GM12878 (cell line): Measurements from ENCODE around the gene SIX1. TPM values are rescaled to one million over a fixed set of nuclear protein-coding genes. Genes with fewer than 3 reads are reported as not detected.

Experiments
- ATAC-seq: fragments of 200-7000 bp; cut with Tn5 transposase; 3 replicates; pipeline ENCODE4 v1.9.1; 2020; ENCODE audit warnings: mild to moderate bottlenecking, moderate library complexity
- BruUV-seq: library from RNA; stranded (reverse); fragments of 400-500 nt; replicated peaks from 2 replicates; lab custom pipeline; 2021; lab: Mats Ljungman, UMichigan
- CTCF ChIA-PET: fragments of 300-600 bp; sonication (Branson Sonifier 250); formaldehyde crosslinking; extraction: SDS; loops from one replicate; lab custom pipeline; 2021; ENCODE audit warnings: inconsistent platforms; lab: Yijun Ruan, JAX
- POLR2A ChIA-PET: fragments of 350-600 bp; formaldehyde crosslinking; extraction: SDS; loops from one replicate; lab custom pipeline; 2021; ENCODE audit warnings: inconsistent platforms; lab: Charles Lee
- RAD21 ChIA-PET: fragments of 300-600 bp; sonication (Branson Sonifier 250); formaldehyde crosslinking; loops from one replicate; lab custom pipeline; 2023; ENCODE audit warnings: antibody characterized with exemption; ENCODE audit not compliant: unreplicated experiment; lab: Charles Lee
- SMC1A ChIA-PET: fragments of 300-600 bp; sonication (Branson Sonifier 250); formaldehyde crosslinking; loops from one replicate; lab custom pipeline; 2023; ENCODE audit not compliant: unreplicated experiment, uncharacterized antibody; lab: Charles Lee
- DNase-seq: peaks from one replicate; pipeline ENCODE4 v3.0.0-alpha.2; 2011; ENCODE audit warnings: low read depth, low spot score
- FAIRE-seq: peaks from 3 replicates; lab custom pipeline; 2011; peaks lifted over from hg19 to GRCh38; lab: Jason Lieb, UNC
- H2AFZ ChIP-seq: 2 replicates; pipeline ENCODE4 v1.6.0; 2011; ENCODE audit warnings: low read depth, low read length, control low read depth; ENCODE audit not compliant: control insufficient read depth
- H3K27ac ChIP-seq: 2 replicates; pipeline ENCODE4 v1.5.1; 2011; ENCODE audit warnings: control low read depth; ENCODE audit not compliant: control insufficient read depth, insufficient read depth
- H3K27me3 ChIP-seq, 2 experiments: replicated peaks in 1 of 2; 2 replicates each; pipeline versions ENCODE4 v1.6.0 to v1.6.1; 2011; ENCODE audit warnings: low read length in 1 of 2; ENCODE audit not compliant: control insufficient read depth in 2 of 2, insufficient read depth in 2 of 2
- H3K36me3 ChIP-seq, 2 experiments: 2 replicates each; pipeline ENCODE4 v1.5.1; 2011; ENCODE audit warnings: low read length in 1 of 2; ENCODE audit not compliant: control insufficient read depth in 2 of 2, insufficient read depth in 2 of 2
- H3K4me1 ChIP-seq: 2 replicates; pipeline ENCODE4 v1.6.1; 2011; ENCODE audit warnings: mild to moderate bottlenecking, low read length, moderate library complexity, mixed read lengths; ENCODE audit not compliant: control insufficient read depth, insufficient read depth
- H3K4me2 ChIP-seq: 2 replicates; pipeline ENCODE4 v1.6.0; 2011; ENCODE audit warnings: control low read depth; ENCODE audit not compliant: control insufficient read depth, insufficient read depth
- H3K4me3 ChIP-seq: fragments of 200-600 bp; sonication (generic); 2 replicates; pipeline ENCODE4 v1.5.1; 2016
- H3K79me2 ChIP-seq: 2 replicates; pipeline ENCODE4 v1.6.0; 2011; ENCODE audit warnings: low read length; ENCODE audit not compliant: control insufficient read depth, insufficient read depth
- H3K9ac ChIP-seq: 2 replicates; pipeline ENCODE4 v1.8.0; 2011; ENCODE audit warnings: low read length, control low read depth, mixed read lengths; ENCODE audit not compliant: control insufficient read depth, insufficient read depth
- H3K9me3 ChIP-seq: replicated peaks from 3 replicates; pipeline ENCODE4 v1.5.1; 2011; ENCODE audit warnings: mild to moderate bottlenecking, low read length; ENCODE audit not compliant: control insufficient read depth, insufficient read depth
- H4K20me1 ChIP-seq: 2 replicates; pipeline ENCODE4 v1.6.0; 2011; ENCODE audit not compliant: control insufficient read depth, insufficient read depth
- BMI1 ChIP-seq: fragments of 450-650 bp; IDR thresholded peaks from 2 replicates; pipeline ENCODE4 v1.6.1; 2016; ENCODE audit warnings: mild to moderate bottlenecking, moderate library complexity, borderline replicate concordance
- CBX5 ChIP-seq: sonication (generic); IDR thresholded peaks from 2 replicates; pipeline ENCODE4 v1.6.1; 2016; ENCODE audit warnings: low read depth, moderate library complexity, mild to moderate bottlenecking, inconsistent platforms
- CHD4 ChIP-seq: fragments of 200-600 bp; sonication (generic); IDR thresholded peaks from 2 replicates; pipeline ENCODE4 v1.6.1; 2016; ENCODE audit warnings: mild to moderate bottlenecking
- E2F8 ChIP-seq: fragments of 450-650 bp; IDR thresholded peaks from 2 replicates; pipeline ENCODE4 v1.6.1; 2018; ENCODE audit warnings: mild to moderate bottlenecking, low read depth, moderate library complexity; ENCODE audit not compliant: partially characterized antibody
- GABPA ChIP-seq: IDR thresholded peaks from 2 replicates; pipeline ENCODE4 v1.6.1; 2014; ENCODE audit warnings: antibody characterized with exemption, low read depth, mild to moderate bottlenecking, inconsistent platforms
- IRF5 ChIP-seq: fragments of 450-650 bp; IDR thresholded peaks from 2 replicates; pipeline ENCODE4 v1.6.1; 2017; ENCODE audit warnings: borderline replicate concordance
- JUNB ChIP-seq: IDR thresholded peaks from 2 replicates; pipeline ENCODE4 v1.6.1; 2016; ENCODE audit warnings: antibody characterized with exemption, mild to moderate bottlenecking
- KDM1A ChIP-seq: fragments of 200-600 bp; sonication (generic); IDR thresholded peaks from 2 replicates; pipeline ENCODE4 v1.6.1; 2016; ENCODE audit warnings: borderline replicate concordance
- MEF2B ChIP-seq: fragments of 450-650 bp; IDR thresholded peaks from 2 replicates; pipeline ENCODE4 v1.6.1; 2018; ENCODE audit warnings: mild to moderate bottlenecking, moderate library complexity; ENCODE audit not compliant: partially characterized antibody, poor library complexity, severe bottlenecking
- NFIC ChIP-seq: IDR thresholded peaks from 2 replicates; pipeline ENCODE4 v1.6.1; 2012; ENCODE audit warnings: low read depth, mild to moderate bottlenecking, inconsistent platforms, low read length, moderate library complexity
- NFYA ChIP-seq: IDR thresholded peaks from 2 replicates; pipeline ENCODE4 v1.6.1; 2011; ENCODE audit warnings: low read depth, mild to moderate bottlenecking, low read length, improper control_type of control experiment, borderline replicate concordance
- NR2C1 ChIP-seq: fragments of 450-650 bp; IDR thresholded peaks from 2 replicates; pipeline ENCODE4 v1.6.1; 2017; ENCODE audit warnings: antibody characterized with exemption, mild to moderate bottlenecking, moderate library complexity
- NRF1 ChIP-seq: conservative IDR thresholded peaks from 2 replicates; pipeline ENCODE4 v1.6.1; 2011; ENCODE audit warnings: mild to moderate bottlenecking, low read depth, low read length, improper control_type of control experiment
- SREBF2 ChIP-seq: IDR thresholded peaks from 2 replicates; pipeline ENCODE4 v1.6.1; 2012; ENCODE audit warnings: mild to moderate bottlenecking, low read length
- SUZ12 ChIP-seq: fragments of 200-600 bp; sonication (generic); IDR thresholded peaks from one replicate; pipeline ENCODE4 v1.6.1; 2018; ENCODE audit warnings: antibody characterized with exemption, mild to moderate bottlenecking; ENCODE audit not compliant: unreplicated experiment
- TARDBP ChIP-seq: IDR thresholded peaks from 2 replicates; pipeline ENCODE4 v1.6.1; 2016; ENCODE audit warnings: borderline replicate concordance
- ZZZ3 ChIP-seq: IDR thresholded peaks from 2 replicates; pipeline ENCODE4 v1.6.1; 2011; ENCODE audit warnings: low read depth; ENCODE audit not compliant: control insufficient read depth, insufficient read length
- WGBS: methylation state at CpG from one replicate; pipeline ENCODE4 v1.1.6; 2016; ENCODE audit warnings: low lambda C conversion rate; ENCODE audit not compliant: insufficient replicate concordance, insufficient coverage; ENCODE audit errors: missing lambda C conversion rate; 5-methylcytosine and 5-hydroxymethylcytosine counted together
- in situ Hi-C: fragments of 300-500 bp; cut with MboI; formaldehyde crosslinking; loops from 9 replicates; pipeline ENCODE4 v1.14.3; 2018; ENCODE audit warnings: mixed read lengths
- intact Hi-C: fragments of 100-400 bp; cut with micrococcal nuclease; formaldehyde crosslinking; loops from one replicate; pipeline ENCODE4 v1.14.2; 2022; ENCODE audit not compliant: unreplicated experiment
- polyA plus RNA-seq, 11 experiments: library from polyadenylated mRNA; depleted of rRNA in 4 of 11; unstranded in 6 of 11; stranded (reverse) in 5 of 11; fragments of >200 nt; fragmentation: Nextera tagmentation in 4 of 11; fragmentation: Illumina TruSeq in 1 of 11; extraction: Ambion mirVana in 4 of 11; extraction: Trizol in 1 of 11; gene quantifications; 1 replicate in 1 of 11; 2 replicates in 10 of 11; pipeline versions ENCODE4 v1.2.1 to v1.2.3, GENCODE V29; 2011 to 2016; ENCODE audit warnings: inconsistent platforms in 2 of 11, missing spikeins in 2 of 11, low read depth in 1 of 11
- total RNA-seq, 4 experiments: library from RNA; depleted of rRNA in 3 of 4; stranded (reverse); fragments of >200 nt in 3 of 4; fragmentation: Illumina TruSeq in 1 of 4; extraction: Trizol in 1 of 4; gene quantifications; 2 replicates each; pipeline versions ENCODE4 v1.2.1 to v1.2.3, GENCODE V29; 2013 to 2021

Gene SIX1
- total and polyA plus RNA-seq, 10 of the 15 experiments (the other 5 are each of a cell fraction or from before 2014, with no cell fraction given), result 0.03 to 0.06 (median 0.05) TPM; not detected in 5

GRCh38 chr14:60649875-60650372, 647 bp upstream of the SIX1 start (continued):
- TF ChIP-seq SUZ12 (no peak), IRF5 (no peak), MEF2B (no peak), NFIC (no peak)

- in situ Hi-C loops, result loop anchor here (25.0 kb wide), 1 partner anchor 1164 kb away; the partner anchor contains the start of gene SYT16
- H3K9ac ChIP-seq, result no peak overlapping the region
- DNase-seq, result no peak
Measured at GRCh38 chr14:60648249-60648933, 886 bp downstream of the SIX1 start.

More at GRCh38 chr14:60648249-60648933, 886 bp downstream of the SIX1 start:
- RAD21 ChIA-PET, result interaction anchor here (0.8 kb wide), 1 partner anchor 24 kb away, joined by 3 read pairs; no protein-coding TSS in a partner anchor
- POLR2A ChIA-PET, result no interaction called here
- H3K79me2 ChIP-seq, result no peaks in the 10 kb centered on the region
- WGBS, result 27% methylated on average over 38 of the region's 61 CpGs
- SMC1A ChIA-PET, result no interaction called here
- intact Hi-C loops, result no loop called here
- H3K36me3 ChIP-seq, result no peaks in the 10 kb centered on the region
- no peak for TF ChIP-seq SREBF2
- TF ChIP-seq CHD4, result no peak
- no peak for TF ChIP-seq CBX5
- TF ChIP-seq E2F8, result no peak
- TF ChIP-seq ZZZ3, result no peak
- no peak for TF ChIP-seq TARDBP
- no peak for TF ChIP-seq JUNB
- no peak for TF ChIP-seq BMI1
- TF ChIP-seq NR2C1, result no peak
- no peak for TF ChIP-seq NFYA
- TF ChIP-seq KDM1A, result no peak
- TF ChIP-seq GABPA, result no peak
- TF ChIP-seq NRF1, result no peak
- no peaks in the 10 kb centered on the region; the same call in 1 of the 2 replicates for H3K4me1 ChIP-seq
- FAIRE-seq (no peak), ATAC-seq (peak; percentile 23)
- H3K4me2 ChIP-seq, result peak overlapping the region; percentile 71; the same call in 1 of the 2 replicates
- CTCF ChIA-PET, result interaction anchor here (1.1 kb wide), 1 partner anchor 8 kb away, joined by 3 read pairs; no protein-coding TSS in a partner anchor
- BruUV-seq, result no TSS peak
- no peak overlapping the region for H2AFZ ChIP-seq
- H3K27me3 ChIP-seq, result peaks cover 27 to 47% of the 10 kb centered on the region in 2 experiments
- H3K9me3 ChIP-seq, result no peaks in the 10 kb centered on the region; the same call in 1 of the 3 replicates
- H3K4me3 ChIP-seq, result peak overlapping the region; percentile 33; the same call in 1 of the 2 replicates
- H4K20me1 ChIP-seq, result no peaks in the 10 kb centered on the region
- no peak overlapping the region for H3K27ac ChIP-seq
